IPS DF 6.9 (cell line): Measurements from ENCODE around the gene FAM234B.

ENCODE experiments used
- DNase-seq: peaks from one replicate; pipeline ENCODE4 v3.0.0-alpha.2; 2013; ENCODE audit warnings: low read depth, low spot score
- H3K27ac ChIP-seq: one replicate; pipeline ENCODE4 v1.5.1; 2013; ENCODE audit warnings: low read length, control low read depth
- H3K27me3 ChIP-seq: 2 replicates; pipeline ENCODE4 v1.6.1; 2013; ENCODE audit warnings: mild to moderate bottlenecking, low read length; ENCODE audit not compliant: control insufficient read depth, insufficient read depth
- H3K36me3 ChIP-seq: 2 replicates; pipeline ENCODE4 v1.6.1; 2013; ENCODE audit warnings: low read length; ENCODE audit not compliant: control insufficient read depth, insufficient read depth
- H3K4me1 ChIP-seq: 2 replicates; pipeline ENCODE4 v1.6.1; 2013; ENCODE audit warnings: low read length; ENCODE audit not compliant: control insufficient read depth, insufficient read depth
- H3K4me3 ChIP-seq: 2 replicates; pipeline ENCODE4 v1.5.1; 2013; ENCODE audit warnings: mild to moderate bottlenecking, low read length
- H3K9me3 ChIP-seq: 2 replicates; pipeline ENCODE4 v1.6.1; 2013; ENCODE audit warnings: low read length, inconsistent platforms; ENCODE audit not compliant: control insufficient read depth, insufficient read depth
- WGBS: extraction: QIAGEN DNeasy Blood & Tissue Kit; methylation state at CpG from one replicate; pipeline ENCODE4 v1.1.7; 2013; ENCODE audit warnings: mixed read lengths, missing lambda C conversion rate; ENCODE audit not compliant: insufficient read length, insufficient coverage; 5-methylcytosine and 5-hydroxymethylcytosine counted together

FAM234B gene

GRCh38 chr12:13022851-13023271, 21.3 kb upstream of the FAM234B start:
- no CpG with 5 or more reads among the region's 6 CpGs for WGBS
- Histone ChIP-seq H3K36me3 (no peaks in the 10 kb centered on the region), H3K4me3 (no peak overlapping the region), H3K9me3 (no peaks in the 10 kb centered on the region), H3K4me1 (no peaks in the 10 kb centered on the region), H3K27me3 (no peaks in the 10 kb centered on the region), H3K27ac (no peak overlapping the region)
- DNase-seq = no peak

GRCh38 chr12:13023811-13024530, 20.2 kb upstream of the FAM234B start:
- no peaks in the 10 kb centered on the region for H3K36me3 ChIP-seq
- no CpG with 5 or more reads among the region's 6 CpGs for WGBS
- no peak overlapping the region for H3K27ac ChIP-seq
- H3K9me3 ChIP-seq = no peaks in the 10 kb centered on the region
- no peak overlapping the region for H3K4me3 ChIP-seq
- DNase-seq = no peak
- H3K4me1 ChIP-seq = 0 out of 2 replicates have a peak, but pooled peaks cover under 1% of the 10 kb centered on the region
- H3K27me3 ChIP-seq = peaks cover 1% of the 10 kb centered on the region; the same call in 1 of the 2 replicates

GRCh38 chr12:13024531-13024916, 19.7 kb upstream of the FAM234B start:
- Histone ChIP-seq H3K27me3 (peaks cover 1% of the 10 kb centered on the region; the same call in 1 of the 2 replicates), H3K36me3 (no peaks in the 10 kb centered on the region), H3K9me3 (no peaks in the 10 kb centered on the region), H3K4me1 (0 out of 2 replicates have a peak, but pooled peaks cover 2% of the 10 kb centered on the region), H3K4me3 (no peak overlapping the region), H3K27ac (no peak overlapping the region)
- WGBS = no CpG with 5 or more reads among the region's 5 CpGs
- DNase-seq = no peak

GRCh38 chr12:13026286-13026685, 17.9 kb upstream of the FAM234B start:
- Histone ChIP-seq H3K36me3 (no peaks in the 10 kb centered on the region), H3K4me1 (peaks cover 3% of the 10 kb centered on the region; the same call in 1 of the 2 replicates), H3K9me3 (no peaks in the 10 kb centered on the region), H3K4me3 (no peak overlapping the region), H3K27me3 (peaks cover 1% of the 10 kb centered on the region; the same call in 1 of the 2 replicates), H3K27ac (no peak overlapping the region)
- no CpG with 5 or more reads among the region's 1 CpG for WGBS
- no peak for DNase-seq

- 100% methylated on average over 1 of the region's 2 CpGs for WGBS
- Histone ChIP-seq H3K9me3 (no peaks in the 10 kb centered on the region), H3K4me3 (no peak overlapping the region), H3K36me3 (no peaks in the 10 kb centered on the region), H3K27ac (no peak overlapping the region), H3K4me1 (peaks cover 3% of the 10 kb centered on the region; the same call in 1 of the 2 replicates), H3K27me3 (peaks cover 1% of the 10 kb centered on the region; the same call in 1 of the 2 replicates)
- DNase-seq = no peak
Measured at GRCh38 chr12:13027032-13027431, 17.1 kb upstream of the FAM234B start.

- H3K27me3 ChIP-seq = peaks cover 1% of the 10 kb centered on the region; the same call in 1 of the 2 replicates
- H3K4me1 ChIP-seq = peaks cover 3% of the 10 kb centered on the region; the same call in 1 of the 2 replicates
- no peaks in the 10 kb centered on the region for H3K36me3 ChIP-seq
- H3K4me3 ChIP-seq = no peak overlapping the region
- no peak for DNase-seq
- H3K27ac ChIP-seq = no peak overlapping the region
- no peaks in the 10 kb centered on the region for H3K9me3 ChIP-seq
Measured at GRCh38 chr12:13027508-13027907, 16.7 kb upstream of the FAM234B start.

GRCh38 chr12:13028825-13029570, 15.2 kb upstream of the FAM234B start:
- no peak for DNase-seq
- H3K27me3 ChIP-seq = peaks cover 1% of the 10 kb centered on the region; the same call in 1 of the 2 replicates
- H3K4me3 ChIP-seq = no peak overlapping the region
- H3K4me1 ChIP-seq = peaks cover 3% of the 10 kb centered on the region; the same call in 1 of the 2 replicates
- no CpG with 5 or more reads among the region's 4 CpGs for WGBS
- H3K27ac ChIP-seq = no peak overlapping the region
- H3K36me3 ChIP-seq = no peaks in the 10 kb centered on the region
- no peaks in the 10 kb centered on the region for H3K9me3 ChIP-seq

GRCh38 chr12:13030541-13031291, 13.5 kb upstream of the FAM234B start:
- peaks cover 1% of the 10 kb centered on the region; the same call in 1 of the 2 replicates for H3K27me3 ChIP-seq
- no peaks in the 10 kb centered on the region for H3K9me3 ChIP-seq
- DNase-seq = no peak
- no peak overlapping the region for H3K27ac ChIP-seq
- no peak overlapping the region for H3K4me3 ChIP-seq
- peaks cover 3% of the 10 kb centered on the region; the same call in 1 of the 2 replicates for H3K4me1 ChIP-seq
- no peaks in the 10 kb centered on the region for H3K36me3 ChIP-seq
- WGBS = no CpG with 5 or more reads among the region's 9 CpGs

GRCh38 chr12:13032164-13032563, 12.0 kb upstream of the FAM234B start:
- Histone ChIP-seq H3K4me1 (peaks cover 3% of the 10 kb centered on the region; the same call in 1 of the 2 replicates), H3K27me3 (peaks cover 1% of the 10 kb centered on the region; the same call in 1 of the 2 replicates), H3K36me3 (no peaks in the 10 kb centered on the region), H3K9me3 (no peaks in the 10 kb centered on the region), H3K27ac (no peak overlapping the region), H3K4me3 (no peak overlapping the region)
- no peak for DNase-seq
- WGBS = no CpG with 5 or more reads among the region's 2 CpGs

- H3K4me1 ChIP-seq = peaks cover 3% of the 10 kb centered on the region; the same call in 1 of the 2 replicates
- peaks cover 1% of the 10 kb centered on the region; the same call in 1 of the 2 replicates for H3K27me3 ChIP-seq
- no peak overlapping the region for H3K4me3 ChIP-seq
- no CpG with 5 or more reads among the region's 5 CpGs for WGBS
- H3K27ac ChIP-seq = no peak overlapping the region
- no peaks in the 10 kb centered on the region for H3K36me3 ChIP-seq
- DNase-seq = no peak
- no peaks in the 10 kb centered on the region for H3K9me3 ChIP-seq
Measured at GRCh38 chr12:13033476-13033875, 10.7 kb upstream of the FAM234B start.
